VCaP (cell line): ENCODE measurements around the gene SPIN2B.
"Not testable (repeated sequence)": the region's sequence is repeated elsewhere in the genome, so short reads cannot be mapped to it uniquely, and the experiment has no call there.

Experiments used
- H3K27ac ChIP-seq: fragments of 450-650 bp; 2 replicates; pipeline ENCODE4 v1.5.1; 2017
- CTCF ChIP-seq: fragments of 450-650 bp; conservative IDR thresholded peaks from 2 replicates; pipeline ENCODE4 v1.5.1; 2017; ENCODE audit warnings: mild to moderate bottlenecking, moderate library complexity

The SPIN2B gene

GRCh38 chrX:57134702-57135101 is 13.4 kb upstream of the SPIN2B start:
- TF ChIP-seq CTCF = no peak
- H3K27ac ChIP-seq = no peak overlapping the region

GRCh38 chrX:57133706-57134105 is 12.4 kb upstream of the SPIN2B start:
- H3K27ac ChIP-seq = no peak overlapping the region
- TF ChIP-seq CTCF = no peak

- not testable (repeated sequence) for H3K27ac ChIP-seq
These were observed 11.9 kb upstream of the SPIN2B start for GRCh38 chrX:57133284-57133683.

- TF ChIP-seq CTCF = no peak
- H3K27ac ChIP-seq = no peak overlapping the region
These were observed 10.7 kb upstream of the SPIN2B start for GRCh38 chrX:57132046-57132445.

- TF ChIP-seq CTCF = no peak
- peak overlapping the region; percentile 68 for H3K27ac ChIP-seq
These were observed 468 bp upstream of the SPIN2B start for GRCh38 chrX:57121816-57122215.

GRCh38 chrX:57120619-57121161 is 658 bp downstream of the SPIN2B start:
- peak overlapping the region; percentile 68 for H3K27ac ChIP-seq

GRCh38 chrX:57119416-57119815 is 1.9 kb downstream of the SPIN2B start:
- no peak overlapping the region for H3K27ac ChIP-seq

GRCh38 chrX:57117566-57117965 is 3.8 kb downstream of the SPIN2B start:
- H3K27ac ChIP-seq = not testable (repeated sequence)

More at GRCh38 chrX:57119416-57119815, 1.9 kb downstream of the SPIN2B start:
- TF ChIP-seq CTCF = no peak

- TF ChIP-seq CTCF = no peak
These were observed 16.4 kb downstream of the SPIN2B start for GRCh38 chrX:57104921-57105398.

More at GRCh38 chrX:57104921-57105398, 16.4 kb downstream of the SPIN2B start:
- H3K27ac ChIP-seq = no peak overlapping the region
